HepG2 (cell line): ENCODE data around the gene RCOR3. TPM values are rescaled to one million over a fixed set of nuclear protein-coding genes. Genes with fewer than 3 reads are reported as not detected.

Experiments
- AKNA ChIP-seq: sonication (generic); formaldehyde crosslinking; IDR thresholded peaks from 2 replicates; pipeline ENCODE4 v1.4.0; 2020; ENCODE audit warnings: missing genetic modification reagents, borderline replicate concordance
- CREB1 ChIP-seq, 2 experiments: fragments of 450-650 bp in 1 of 2; IDR thresholded peaks; 2 replicates each; pipeline ENCODE4 v1.6.1; 2016 to 2017; ENCODE audit warnings: control low read depth in 1 of 2, mild to moderate bottlenecking in 1 of 2, missing compliant biosample characterization in 1 of 2, missing genetic modification characterization in 1 of 2
- HMGA1 ChIP-seq: sonication (generic); formaldehyde crosslinking; conservative IDR thresholded peaks from 2 replicates; pipeline ENCODE4 v1.4.0; 2020; ENCODE audit warnings: missing genetic modification reagents
- PHF5A ChIP-seq: IDR thresholded peaks from one replicate; pipeline ENCODE4 v1.6.1; 2018; ENCODE audit warnings: low read depth, missing genetic modification reagents; ENCODE audit not compliant: unreplicated experiment
- RBAK ChIP-seq: sonication (generic); formaldehyde crosslinking; IDR thresholded peaks from 2 replicates; pipeline ENCODE4 v1.5.1; 2020; ENCODE audit warnings: mild to moderate bottlenecking, missing genetic modification reagents
- RBM22 ChIP-seq: fragments of 200-400 bp; formaldehyde crosslinking; optimal IDR thresholded peaks from 2 replicates; pipeline ENCODE3; 2017; ENCODE audit warnings: mild to moderate bottlenecking, low read length, moderate library complexity
- TAF1 ChIP-seq: sonication (generic); formaldehyde crosslinking; IDR thresholded peaks from 2 replicates; pipeline ENCODE4 v1.4.0; 2020; ENCODE audit warnings: missing genetic modification reagents
- THAP7 ChIP-seq: sonication (generic); formaldehyde crosslinking; IDR thresholded peaks from 2 replicates; pipeline ENCODE4 v1.8.1; 2023; ENCODE audit warnings: mild to moderate bottlenecking, missing genetic modification reagents
- TP53 ChIP-seq: sonication (generic); formaldehyde crosslinking; conservative IDR thresholded peaks from 2 replicates; pipeline ENCODE4 v1.4.0; 2020; ENCODE audit warnings: missing genetic modification reagents
- ZNF3 ChIP-seq: IDR thresholded peaks from 2 replicates; pipeline ENCODE4 v1.7.0; 2017; ENCODE audit warnings: inconsistent platforms
- ZNF407 ChIP-seq: sonication (generic); formaldehyde crosslinking; IDR thresholded peaks from one replicate; pipeline ENCODE4 v1.5.1; 2020; ENCODE audit warnings: mild to moderate bottlenecking, missing genetic modification reagents; ENCODE audit errors: not compliant biosample characterization
- ZNF614 ChIP-seq: IDR thresholded peaks from 2 replicates; pipeline ENCODE4 v1.6.1; 2018; ENCODE audit warnings: missing biosample characterization, missing genetic modification reagents, inconsistent platforms, borderline replicate concordance
- polyA plus RNA-seq, 8 experiments: library from polyadenylated mRNA; depleted of rRNA in 3 of 8; stranded (reverse) in 7 of 8; unstranded in 1 of 8; fragments of >200 nt; fragmentation: Illumina TruSeq in 4 of 8; extraction: Trizol in 4 of 8; gene quantifications; 2 replicates each; pipeline versions ENCODE4 v1.2.1 to v1.2.3, GENCODE V29; 2011 to 2016; ENCODE audit warnings: low read depth in 4 of 8, missing spikeins in 1 of 8, mixed read lengths in 1 of 8; ENCODE audit not compliant: insufficient read depth in 1 of 8
- total RNA-seq, 5 experiments: library from RNA; depleted of rRNA; stranded (reverse); fragments of >200 nt; fragmentation: Illumina TruSeq; extraction: Trizol; gene quantifications; 2 replicates each; pipeline ENCODE4 v1.2.3, GENCODE V29; 2016; ENCODE audit warnings: low read depth in 1 of 5

The RCOR3 gene
- total and polyA plus RNA-seq, 2 of the 13 experiments (the other 11 are each of a cell fraction or from before 2014, with no cell fraction given): 16.8 to 31.6 TPM

- TF ChIP-seq ZNF407 (CRISPR knock-in tag) (peak; percentile 42), CREB1 (IDR thresholded peaks at IDR 0.05) (peak; percentile 44; the same call in 1 of the 2 replicates), CREB1 (CRISPR knock-in tag; IDR thresholded peaks at IDR 0.05) (peak; percentile 1; the same call in 1 of the 2 replicates), HMGA1 (CRISPR knock-in tag) (no peak), TAF1 (CRISPR knock-in tag) (peak; percentile 83), RBM22 (no peak), ZNF614 (CRISPR knock-in tag) (peak; percentile 56; the same call in 1 of the 2 replicates), ZNF3 (CRISPR knock-in tag) (no peak), AKNA (CRISPR knock-in tag) (no peak), RBAK (CRISPR knock-in tag) (no peak), PHF5A (CRISPR knock-in tag) (peak; percentile 49), TP53 (CRISPR knock-in tag) (no peak), THAP7 (CRISPR knock-in tag) (peak; percentile 40; the same call in 1 of the 2 replicates)
These were observed at the start of gene RCOR3 (continued) for GRCh38 chr1:211258756-211259637.
